ENCODE measurements around the gene SDHA. TPM values are rescaled to one million over a fixed set of nuclear protein-coding genes. Genes with fewer than 3 reads are reported as not detected.

The SDHA gene
- polyA plus RNA-seq, 2 of the 4 experiments (the other 2 are of a cell fraction), result 115 to 134 TPM

DNA sequence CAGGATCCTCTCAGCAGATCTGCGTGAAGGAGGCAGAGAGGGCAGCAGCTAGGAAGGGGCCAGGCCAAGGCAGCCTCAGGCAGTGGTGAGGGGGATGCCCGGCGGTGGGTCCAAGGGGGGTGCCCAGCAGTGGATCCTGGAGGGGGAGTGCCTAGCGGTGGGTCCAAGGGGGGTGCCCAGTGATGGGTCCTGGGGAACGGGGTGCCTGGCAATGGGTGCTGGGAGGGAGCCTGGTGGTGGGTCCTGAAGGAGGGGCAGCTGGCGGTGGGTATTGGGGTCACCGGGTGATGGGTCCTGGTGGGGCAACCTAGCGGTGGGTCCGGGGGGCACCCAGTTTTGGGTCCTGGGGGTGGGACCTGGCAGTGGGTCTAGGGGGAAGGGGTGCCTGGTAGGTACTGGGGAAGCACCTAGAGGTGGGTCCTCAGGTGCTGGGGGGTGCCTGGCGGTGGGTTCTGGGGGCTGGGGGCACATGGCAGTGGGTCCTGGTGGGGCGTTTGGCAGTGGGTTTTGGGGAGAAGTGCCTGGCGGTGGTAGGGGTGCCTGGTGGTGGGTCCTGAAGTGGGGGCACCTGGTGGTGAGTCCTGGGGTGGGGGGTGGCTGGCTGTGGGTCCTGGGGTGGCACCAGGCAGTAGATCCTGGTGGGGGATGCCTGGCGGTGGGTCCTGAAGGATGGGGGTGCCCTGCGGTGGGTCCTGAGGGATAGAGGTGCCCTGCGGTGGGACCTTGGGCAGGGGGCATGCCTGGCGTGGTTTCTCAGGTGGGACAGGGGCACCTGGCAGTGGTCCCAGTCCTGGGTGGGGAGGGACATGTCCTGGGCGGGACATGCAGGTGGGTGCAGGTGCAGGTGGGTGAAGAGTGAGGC is 24.9 kb upstream of the SDHA start:
- TF ChIP-seq MAFK (IDR thresholded peaks at IDR 0.05; ENCODE audit: partially characterized antibody), result no peak
- TF ChIP-seq, protein P1, sequence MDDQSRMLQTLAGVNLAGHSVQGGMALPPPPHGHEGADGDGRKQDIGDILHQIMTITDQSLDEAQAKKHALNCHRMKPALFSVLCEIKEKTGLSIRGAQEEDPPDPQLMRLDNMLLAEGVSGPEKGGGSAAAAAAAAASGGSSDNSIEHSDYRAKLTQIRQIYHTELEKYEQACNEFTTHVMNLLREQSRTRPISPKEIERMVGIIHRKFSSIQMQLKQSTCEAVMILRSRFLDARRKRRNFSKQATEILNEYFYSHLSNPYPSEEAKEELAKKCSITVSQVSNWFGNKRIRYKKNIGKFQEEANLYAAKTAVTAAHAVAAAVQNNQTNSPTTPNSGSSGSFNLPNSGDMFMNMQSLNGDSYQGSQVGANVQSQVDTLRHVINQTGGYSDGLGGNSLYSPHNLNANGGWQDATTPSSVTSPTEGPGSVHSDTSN (IDR thresholded peaks at IDR 0.05), result no peak
- TF ChIP-seq, protein P2, sequence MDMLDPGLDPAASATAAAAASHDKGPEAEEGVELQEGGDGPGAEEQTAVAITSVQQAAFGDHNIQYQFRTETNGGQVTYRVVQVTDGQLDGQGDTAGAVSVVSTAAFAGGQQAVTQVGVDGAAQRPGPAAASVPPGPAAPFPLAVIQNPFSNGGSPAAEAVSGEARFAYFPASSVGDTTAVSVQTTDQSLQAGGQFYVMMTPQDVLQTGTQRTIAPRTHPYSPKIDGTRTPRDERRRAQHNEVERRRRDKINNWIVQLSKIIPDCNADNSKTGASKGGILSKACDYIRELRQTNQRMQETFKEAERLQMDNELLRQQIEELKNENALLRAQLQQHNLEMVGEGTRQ (IDR thresholded peaks at IDR 0.05), result no peak
- no peak for TF ChIP-seq SMC3 (IDR thresholded peaks at IDR 0.05)
- no peak for TF ChIP-seq NFE2L2 (conservative IDR thresholded peaks at IDR 0.05; ENCODE audit: low read length)
- TF ChIP-seq CBX8 (IDR thresholded peaks at IDR 0.05), result no peak

DNA sequence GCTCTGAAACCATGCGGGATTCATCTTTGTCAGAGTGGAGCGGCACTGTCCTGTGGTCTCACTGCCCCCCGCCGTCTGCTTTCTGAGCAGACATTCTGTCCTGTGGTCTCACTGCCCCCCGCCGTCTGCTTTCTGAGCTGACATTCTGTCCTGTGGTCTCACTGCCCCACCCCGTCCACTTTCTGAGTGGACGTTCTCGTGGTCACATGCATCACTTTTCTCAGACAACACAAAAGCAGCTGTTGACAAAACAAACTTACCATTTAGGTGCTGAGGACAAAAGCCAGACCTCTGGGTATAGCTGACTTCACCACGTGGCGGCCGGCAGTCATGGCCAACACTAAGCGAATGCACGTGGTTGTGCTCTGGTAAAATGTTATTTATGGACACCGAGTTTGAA is 24.0 kb upstream of the SDHA start:
- TF ChIP-seq RARB (CRISPR knock-in tag; IDR thresholded peaks at IDR 0.05) (no peak), EHF (CRISPR knock-in tag; IDR thresholded peaks at IDR 0.05) (no peak), HEYL (CRISPR knock-in tag; IDR thresholded peaks at IDR 0.05) (no peak)
- TF ChIP-seq, protein P3, sequence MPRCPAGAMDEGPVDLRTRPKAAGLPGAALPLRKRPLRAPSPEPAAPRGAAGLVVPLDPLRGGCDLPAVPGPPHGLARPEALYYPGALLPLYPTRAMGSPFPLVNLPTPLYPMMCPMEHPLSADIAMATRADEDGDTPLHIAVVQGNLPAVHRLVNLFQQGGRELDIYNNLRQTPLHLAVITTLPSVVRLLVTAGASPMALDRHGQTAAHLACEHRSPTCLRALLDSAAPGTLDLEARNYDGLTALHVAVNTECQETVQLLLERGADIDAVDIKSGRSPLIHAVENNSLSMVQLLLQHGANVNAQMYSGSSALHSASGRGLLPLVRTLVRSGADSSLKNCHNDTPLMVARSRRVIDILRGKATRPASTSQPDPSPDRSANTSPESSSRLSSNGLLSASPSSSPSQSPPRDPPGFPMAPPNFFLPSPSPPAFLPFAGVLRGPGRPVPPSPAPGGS (IDR thresholded peaks at IDR 0.05), result no peak
- H3K4me1 ChIP-seq, result no peaks in the 10 kb centered on the region
- ChIA-PET POLR2A (no interaction called here), CTCF (interaction anchor here (0.6 kb wide), 1 partner anchor 785 kb away, joined by 3 read pairs; no protein-coding TSS in a partner anchor)
- no peak overlapping the region for H3K4me3 ChIP-seq
- FAIRE-seq, result no peak
- DNase-seq (ENCODE audit: low read depth in 1 of 2, low spot score in 1 of 2), result no peak
- H3K4me2 ChIP-seq, result no peak overlapping the region
- WGBS (ENCODE audit: missing lambda C conversion rate), result 85% methylated on average over 15 of the region's 15 CpGs
- no peaks in the 10 kb centered on the region for H3K9me3 ChIP-seq
- H3K27ac ChIP-seq, result no peak overlapping the region
- no peak for ATAC-seq

More for the DNA sequence above, 24.9 kb upstream of the SDHA start:
- DNase-seq (ENCODE audit: low read depth in 1 of 2, low spot score in 1 of 2), result no peak
- H3K4me1 ChIP-seq, result no peaks in the 10 kb centered on the region
- 83% methylated on average over 8 of the region's 17 CpGs for WGBS (ENCODE audit: missing lambda C conversion rate)
- no peaks in the 10 kb centered on the region for H3K9me3 ChIP-seq
- FAIRE-seq, result no peak
- no peak overlapping the region for H3K4me2 ChIP-seq
- CTCF ChIA-PET, result interaction anchor here (1.2 to 1.4 kb wide), 2 partner anchors 21 to 25 kb away, joined by 3 to 5 read pairs; partner anchors contain the start of genes CCDC127 and SDHA
- POLR2A ChIA-PET, result no interaction called here
- H3K4me3 ChIP-seq, result no peak overlapping the region
- ATAC-seq, result no peak
- no peak overlapping the region for H3K27ac ChIP-seq

DNA sequence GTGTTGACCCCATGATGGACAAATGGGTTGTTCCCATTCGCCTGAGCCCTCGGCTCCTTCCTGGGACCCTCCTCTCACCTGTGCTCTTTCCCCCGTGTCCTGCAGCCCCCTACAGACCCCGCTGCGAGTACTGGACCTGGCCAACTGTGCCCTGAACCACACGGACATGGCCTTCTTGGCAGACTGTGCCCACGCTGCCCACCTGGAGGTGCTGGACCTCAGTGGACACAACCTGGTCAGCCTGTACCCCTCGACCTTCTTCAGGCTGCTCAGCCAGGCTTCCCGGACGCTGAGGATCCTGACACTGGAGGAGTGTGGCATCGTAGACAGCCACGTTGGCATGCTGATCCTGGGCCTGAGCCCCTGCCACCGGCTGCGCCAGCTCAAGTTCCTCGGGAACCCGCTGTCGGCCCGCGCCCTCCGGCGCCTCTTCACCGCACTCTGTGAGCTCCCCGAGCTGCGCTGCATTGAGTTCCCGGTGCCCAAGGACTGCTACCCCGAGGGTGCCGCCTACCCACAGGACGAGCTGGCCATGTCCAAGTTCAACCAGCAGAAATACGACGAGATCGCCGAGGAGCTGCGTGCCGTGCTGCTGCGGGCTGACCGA is 23.4 kb upstream of the SDHA start:
- Histone ChIP-seq H3K4me3 (no peak overlapping the region), H3K4me2 (no peak overlapping the region), H3K9me3 (no peaks in the 10 kb centered on the region), H3K4me1 (no peaks in the 10 kb centered on the region), H3K27ac (no peak overlapping the region)
- FAIRE-seq, result no peak
- no peak for TF ChIP-seq POLR2A (IDR thresholded peaks at IDR 0.05; ENCODE audit: low read length)
- ChIA-PET CTCF (interaction anchor here (0.6 kb wide), 1 partner anchor 784 kb away, joined by 3 read pairs; no protein-coding TSS in a partner anchor), POLR2A (no interaction called here)
- DNase-seq (ENCODE audit: low read depth in 1 of 2, low spot score in 1 of 2), result no peak
- ATAC-seq, result no peak
- 83% methylated on average over 34 of the region's 36 CpGs for WGBS (ENCODE audit: missing lambda C conversion rate)

DNA sequence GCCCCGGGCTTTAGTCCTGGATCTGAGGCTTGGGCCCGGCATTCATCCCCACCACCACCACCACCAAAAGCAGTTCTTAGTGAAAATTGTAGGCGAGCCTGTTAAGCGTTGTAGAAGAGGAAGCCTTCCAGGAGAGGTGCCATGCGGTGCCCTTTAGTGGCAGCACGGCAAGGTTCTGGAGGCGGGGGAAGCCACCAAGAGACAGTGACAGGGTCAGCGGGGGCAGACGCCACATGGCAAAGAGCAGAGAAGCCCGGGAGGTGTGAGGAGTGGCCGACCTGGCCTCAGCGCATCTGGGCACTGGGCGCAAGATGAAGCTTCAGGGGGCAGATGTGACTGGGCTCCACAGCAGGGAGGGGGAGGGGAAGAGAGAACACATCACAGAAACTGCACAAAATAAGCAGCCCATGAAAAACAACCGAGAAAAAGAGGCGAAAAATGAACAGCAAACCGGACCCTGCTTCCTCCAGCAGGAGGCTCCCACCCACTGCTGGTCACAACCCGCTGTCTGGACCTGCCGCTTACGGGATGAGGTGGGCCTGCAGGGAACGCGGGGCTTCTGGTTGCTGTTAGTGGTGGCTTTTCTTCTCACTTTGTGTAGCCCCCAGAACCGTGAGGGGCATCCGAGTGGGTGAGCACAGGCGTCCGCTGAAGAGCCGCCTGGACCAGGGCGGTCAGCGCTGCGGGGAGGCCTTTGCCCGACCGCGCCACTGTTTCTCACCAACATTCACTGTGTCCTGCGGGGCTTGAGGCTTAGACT is 22.5 kb upstream of the SDHA start:
- 81% methylated on average over 33 of the region's 33 CpGs for WGBS (ENCODE audit: missing lambda C conversion rate)
- ChIA-PET CTCF (no interaction called here), POLR2A (no interaction called here)
- H3K27ac ChIP-seq, result no peak overlapping the region
- no peaks in the 10 kb centered on the region for H3K9me3 ChIP-seq
- DNase-seq (ENCODE audit: low read depth in 1 of 2, low spot score in 1 of 2) (no peak), ATAC-seq (peak in 1 of 2 experiments; percentile 18; a peak in 1 of 6 replicates), FAIRE-seq (no peak)
- TF ChIP-seq, protein P4, sequence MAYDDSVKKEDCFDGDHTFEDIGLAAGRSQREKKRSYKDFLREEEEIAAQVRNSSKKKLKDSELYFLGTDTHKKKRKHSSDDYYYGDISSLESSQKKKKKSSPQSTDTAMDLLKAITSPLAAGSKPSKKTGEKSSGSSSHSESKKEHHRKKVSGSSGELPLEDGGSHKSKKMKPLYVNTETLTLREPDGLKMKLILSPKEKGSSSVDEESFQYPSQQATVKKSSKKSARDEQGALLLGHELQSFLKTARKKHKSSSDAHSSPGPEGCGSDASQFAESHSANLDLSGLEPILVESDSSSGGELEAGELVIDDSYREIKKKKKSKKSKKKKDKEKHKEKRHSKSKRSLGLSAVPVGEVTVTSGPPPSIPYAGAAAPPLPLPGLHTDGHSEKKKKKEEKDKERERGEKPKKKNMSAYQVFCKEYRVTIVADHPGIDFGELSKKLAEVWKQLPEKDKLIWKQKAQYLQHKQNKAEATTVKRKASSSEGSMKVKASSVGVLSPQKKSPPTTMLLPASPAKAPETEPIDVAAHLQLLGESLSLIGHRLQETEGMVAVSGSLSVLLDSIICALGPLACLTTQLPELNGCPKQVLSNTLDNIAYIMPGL (CRISPR knock-in tag; IDR thresholded peaks at IDR 0.05; ENCODE audit: borderline replicate concordance), result no peak
- TF ChIP-seq MYC (IDR thresholded peaks at IDR 0.05; ENCODE audit: borderline replicate concordance, low read length), result no peak
- no peak overlapping the region for H3K4me2 ChIP-seq
- no peaks in the 10 kb centered on the region for H3K4me1 ChIP-seq
- no peak overlapping the region for H3K4me3 ChIP-seq
